ENCODE measurements around the gene CPNE6. TPM values are rescaled to one million over a fixed set of nuclear protein-coding genes. Genes with fewer than 3 reads are reported as not detected.
A peak's percentile ranks its signal among the peaks of the same experiment; 100 is the strongest.

CPNE6 gene
- total and polyA plus RNA-seq, 2 of the 13 experiments (the other 11 are each of a cell fraction or from before 2014, with no cell fraction given): not detected

- TF ChIP-seq ZBTB7B (CRISPR knock-in tag; IDR thresholded peaks at IDR 0.05) (0 out of 2 replicates have a peak, but pooled peaks have one; percentile 41), ARID5B (CRISPR knock-in tag; IDR thresholded peaks at IDR 0.05) (peak; percentile 69), BORCS8-MEF2B (CRISPR knock-in tag; IDR thresholded peaks at IDR 0.05) (0 out of 2 replicates have a peak, but pooled peaks have one; percentile 33), KDM5B (CRISPR knock-in tag; IDR thresholded peaks at IDR 0.05; ENCODE audit: borderline replicate concordance) (peak; percentile 63; the same call in 1 of the 2 replicates), ZNF224 (CRISPR knock-in tag; IDR thresholded peaks at IDR 0.05) (peak; percentile 83), ZNF280D (CRISPR knock-in tag; IDR thresholded peaks at IDR 0.05) (peak; percentile 62; the same call in 1 of the 2 replicates), ELF3 (CRISPR knock-in tag; IDR thresholded peaks at IDR 0.05) (0 out of 2 replicates have a peak, but pooled peaks have one; percentile 53), EP300 (IDR thresholded peaks at IDR 0.05; ENCODE audit: low read depth in 2 of 2, low read length in 2 of 2) (peak in 1 of 2 experiments; percentile 25; a peak in 1 of 4 replicates), EP300 (CRISPR knock-in tag; IDR thresholded peaks at IDR 0.05; ENCODE audit: borderline replicate concordance) (no peak; the same call in 1 of the 2 replicates), CREB3 (CRISPR knock-in tag; IDR thresholded peaks at IDR 0.05) (no peak), ZFP1 (CRISPR knock-in tag; IDR thresholded peaks at IDR 0.05) (0 out of 2 replicates have a peak, but pooled peaks have one; percentile 37), MIER3 (CRISPR knock-in tag; IDR thresholded peaks at IDR 0.05; ENCODE audit: borderline replicate concordance) (0 out of 2 replicates have a peak, but pooled peaks have one; percentile 51), ZNF615 (CRISPR knock-in tag; IDR thresholded peaks at IDR 0.05; ENCODE audit: borderline replicate concordance) (no peak), ZNF264 (CRISPR knock-in tag; IDR thresholded peaks at IDR 0.05) (no peak), RBAK (CRISPR knock-in tag; IDR thresholded peaks at IDR 0.05) (peak; percentile 24; the same call in 1 of the 2 replicates), ZNF567 (CRISPR knock-in tag; IDR thresholded peaks at IDR 0.05; ENCODE audit: borderline replicate concordance) (0 out of 2 replicates have a peak, but pooled peaks have one; percentile 13), ZNF362 (CRISPR knock-in tag; IDR thresholded peaks at IDR 0.05; ENCODE audit: borderline replicate concordance) (no peak), NFKB2 (CRISPR knock-in tag; IDR thresholded peaks at IDR 0.05; ENCODE audit: borderline replicate concordance) (no peak), ATF7 (IDR thresholded peaks at IDR 0.05) (no peak), ATF7 (CRISPR knock-in tag; IDR thresholded peaks at IDR 0.05) (no peak)
Measured at GRCh38 chr14:24067133-24068082, 4.0 kb upstream of the CPNE6 start (continued).

Measured in HepG2 (cell line).